Gastroesophageal sphincter (tissue), 2 donors: ENCODE data around the gene SLC35E4.

Source experiments
- EP300 ChIP-seq: sonication (generic); formaldehyde crosslinking; IDR thresholded peaks from one replicate; pipeline ENCODE4 v1.6.1; 2017; ENCODE audit warnings: antibody characterized with exemption, mild to moderate bottlenecking
- POLR2A ChIP-seq, 2 donors: fragments of 450-650 bp; IDR thresholded peaks; one replicate each; pipeline ENCODE4 v1.6.1; 2017; ENCODE audit warnings: antibody characterized with exemption in 2 of 2, mild to moderate bottlenecking in 2 of 2, moderate library complexity in 1 of 2
- POLR2AphosphoS5 ChIP-seq: sonication (generic); formaldehyde crosslinking; IDR thresholded peaks from one replicate; pipeline ENCODE4 v1.6.1; 2017; ENCODE audit warnings: antibody characterized with exemption

DNA sequence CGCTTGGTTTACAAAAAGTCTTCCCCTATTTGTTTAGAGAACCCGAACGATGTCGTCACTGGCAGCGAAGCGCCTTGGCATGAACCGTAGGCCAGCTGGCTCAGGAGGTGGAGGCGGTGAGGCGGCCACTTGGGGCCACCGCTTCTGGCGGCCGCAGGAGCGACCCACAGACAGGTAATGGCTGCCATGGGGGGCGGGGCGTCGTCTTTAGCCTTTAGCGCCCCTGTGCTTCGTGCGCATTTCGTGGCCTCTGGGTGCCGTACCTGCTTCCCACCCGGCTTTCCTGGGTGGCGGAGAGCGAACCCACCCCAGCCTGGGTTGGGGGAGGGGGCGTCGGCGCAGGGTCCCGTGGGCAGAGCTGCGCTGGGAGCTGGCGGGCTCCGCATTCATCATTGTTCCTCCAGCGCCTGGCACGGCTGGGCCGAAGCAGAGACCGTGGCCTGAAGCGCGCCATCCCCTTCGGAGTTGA, 58.6 kb downstream of the SLC35E4 start:
- TF ChIP-seq EP300 (no peak), POLR2A (IDR thresholded peaks at IDR 0.05) (no peak), POLR2AphosphoS5 (no peak)
